H1 (cell line): ENCODE data around the gene ACY1. TPM values are rescaled to one million over a fixed set of nuclear protein-coding genes. Genes with fewer than 3 reads are reported as not detected.

ENCODE experiments used
- CTCF ChIA-PET: fragments of 300-600 bp; sonication (Branson Sonifier 250); formaldehyde crosslinking; loops from one replicate; lab custom pipeline; 2021; ENCODE audit not compliant: partially characterized antibody; lab: Charles Lee
- POLR2A ChIA-PET: fragments of 300-600 bp; sonication (Branson Sonifier 250); formaldehyde crosslinking; loops from one replicate; lab custom pipeline; 2021; ENCODE audit warnings: inconsistent platforms; ENCODE audit not compliant: partially characterized antibody; lab: Charles Lee
- DNase-seq, 2 experiments: peaks; one replicate each; pipeline versions ENCODE4 v3.0.0 to v3.0.0-alpha.2; 2010 to 2022; ENCODE audit warnings: low spot score in 2 of 2, low read depth in 1 of 2, mixed read lengths in 1 of 2
- FAIRE-seq: peaks from 2 replicates; lab custom pipeline; 2011; peaks lifted over from hg19 to GRCh38; lab: Jason Lieb, UNC
- H2AFZ ChIP-seq: 2 replicates; pipeline ENCODE4 v1.8.1; 2012; ENCODE audit warnings: low read length, inconsistent platforms
- H2AK5ac ChIP-seq: 2 replicates; pipeline ENCODE4 v1.6.1; 2013; ENCODE audit warnings: low read depth, low read length
- H2BK120ac ChIP-seq: replicated peaks from 2 replicates; pipeline ENCODE3; 2013; ENCODE audit warnings: low read depth, low read length, inconsistent platforms
- H2BK12ac ChIP-seq: 2 replicates; pipeline ENCODE4 v1.6.1; 2013; ENCODE audit warnings: low read depth, low read length
- H2BK15ac ChIP-seq: 2 replicates; pipeline ENCODE4 v1.6.1; 2013; ENCODE audit warnings: low read length
- H2BK20ac ChIP-seq: 2 replicates; pipeline ENCODE4 v1.6.1; 2013; ENCODE audit warnings: low read length
- H2BK5ac ChIP-seq: 2 replicates; pipeline ENCODE4 v1.6.1; 2013; ENCODE audit warnings: low read depth, low read length
- H3K14ac ChIP-seq: 2 replicates; pipeline ENCODE4 v1.6.1; 2013; ENCODE audit warnings: inconsistent platforms; ENCODE audit not compliant: insufficient read length
- H3K18ac ChIP-seq: 2 replicates; pipeline ENCODE4 v1.6.1; 2013; ENCODE audit warnings: low read length; ENCODE audit errors: extremely low read depth
- H3K23ac ChIP-seq: 2 replicates; pipeline ENCODE4 v1.6.1; 2013; ENCODE audit warnings: inconsistent platforms; ENCODE audit not compliant: insufficient read length
- H3K23me2 ChIP-seq: 2 replicates; pipeline ENCODE4 v1.6.1; 2013; ENCODE audit warnings: low read depth, low read length
- H3K27ac ChIP-seq: 2 replicates; pipeline ENCODE4 v1.6.1; 2011; ENCODE audit warnings: low read depth, low read length, inconsistent platforms
- H3K27me3 ChIP-seq, 4 experiments: replicated peaks in 1 of 4; 1 replicate in 1 of 4; 2 replicates in 3 of 4; pipeline versions ENCODE4 v1.6.1 to v1.8.1; 2011 to 2013; ENCODE audit warnings: low read length in 3 of 4, mild to moderate bottlenecking in 3 of 4, inconsistent platforms in 2 of 4, mixed read lengths in 2 of 4, moderate library complexity in 1 of 4; ENCODE audit not compliant: control insufficient read depth in 3 of 4, insufficient read depth in 3 of 4; ENCODE audit errors: extremely low read depth in 1 of 4
- H3K36me3 ChIP-seq, 4 experiments: 2 replicates each; pipeline versions ENCODE4 v1.6.1 to v1.8.1; 2011 to 2013; ENCODE audit warnings: mild to moderate bottlenecking in 4 of 4, low read length in 3 of 4, moderate library complexity in 2 of 4, control low read depth in 1 of 4, inconsistent platforms in 1 of 4; ENCODE audit not compliant: insufficient read depth in 4 of 4, control insufficient read depth in 2 of 4
- H3K4ac ChIP-seq: replicated peaks from 2 replicates; pipeline ENCODE3; 2013; ENCODE audit warnings: low read length, low read depth, mixed read lengths, inconsistent platforms; ENCODE audit not compliant: insufficient read length
- H3K4me1 ChIP-seq, 4 experiments: replicated peaks in 1 of 4; 1 replicate in 1 of 4; 2 replicates in 3 of 4; pipeline versions ENCODE4 v1.6.1 to v1.8.1; 2011 to 2013; ENCODE audit warnings: low read length in 3 of 4, inconsistent platforms in 2 of 4, mixed read lengths in 1 of 4; ENCODE audit not compliant: insufficient read depth in 4 of 4, control insufficient read depth in 3 of 4
- H3K4me2 ChIP-seq, 2 experiments: 2 replicates each; pipeline versions ENCODE4 v1.6.1 to v1.8.1; 2011 to 2013; ENCODE audit warnings: low read depth in 2 of 2, low read length in 2 of 2, control low read depth in 1 of 2, inconsistent platforms in 1 of 2, mild to moderate bottlenecking in 1 of 2; ENCODE audit not compliant: insufficient read depth in 1 of 2
- H3K4me3 ChIP-seq, 4 experiments: fragments of 200-600, 300-600 bp in 1 of 4; sonication (generic), shearing (Covaris generic), sonication (Bioruptor Twin) in 1 of 4; 2 replicates each; pipeline versions ENCODE4 v1.5.1 to v1.8.1; 2011 to 2016; ENCODE audit warnings: low read length in 4 of 4, low read depth in 3 of 4, control low read depth in 2 of 4, inconsistent platforms in 2 of 4, mild to moderate bottlenecking in 2 of 4, mixed read lengths in 1 of 4, moderate library complexity in 1 of 4; ENCODE audit not compliant: insufficient read depth in 2 of 4; ENCODE audit errors: extremely low read depth in 1 of 4
- H3K56ac ChIP-seq: replicated peaks from 2 replicates; pipeline ENCODE3; 2013; ENCODE audit warnings: low read depth, mild to moderate bottlenecking, mixed read lengths, low read length, inconsistent platforms; ENCODE audit not compliant: insufficient read length
- H3K79me1 ChIP-seq: 2 replicates; pipeline ENCODE4 v1.6.1; 2013; ENCODE audit warnings: low read depth, low read length, control low read depth
- H3K79me2 ChIP-seq, 2 experiments: 2 replicates each; pipeline versions ENCODE4 v1.6.1 to v1.8.1; 2012 to 2013; ENCODE audit warnings: low read length in 2 of 2, mild to moderate bottlenecking in 2 of 2, inconsistent platforms in 1 of 2; ENCODE audit not compliant: insufficient read depth in 2 of 2, control insufficient read depth in 1 of 2
- H3K9ac ChIP-seq, 4 experiments: replicated peaks in 1 of 4; 1 replicate in 1 of 4; 2 replicates in 3 of 4; pipeline versions ENCODE4 v1.6.1 to v1.8.1; 2011 to 2013; ENCODE audit warnings: low read depth in 3 of 4, low read length in 3 of 4, control low read depth in 2 of 4, mild to moderate bottlenecking in 2 of 4, moderate library complexity in 2 of 4, inconsistent platforms in 1 of 4; ENCODE audit errors: extremely low read depth in 1 of 4
- H3K9me3 ChIP-seq, 2 experiments: 2 replicates each; pipeline versions ENCODE4 v1.6.1 to v1.8.1; 2012 to 2013; ENCODE audit warnings: mild to moderate bottlenecking in 2 of 2, moderate library complexity in 2 of 2, control low read depth in 1 of 2, inconsistent platforms in 1 of 2, low read depth in 1 of 2, low read length in 1 of 2, mixed read lengths in 1 of 2; ENCODE audit not compliant: insufficient read depth in 2 of 2
- H4K20me1 ChIP-seq, 2 experiments: replicated peaks in 1 of 2; 2 replicates each; pipeline versions ENCODE3 to v1.8.1; 2011 to 2013; ENCODE audit warnings: inconsistent platforms in 2 of 2, low read length in 2 of 2, mild to moderate bottlenecking in 1 of 2; ENCODE audit not compliant: insufficient read depth in 2 of 2, control insufficient read depth in 1 of 2
- H4K5ac ChIP-seq: 2 replicates; pipeline ENCODE4 v1.6.1; 2013; ENCODE audit warnings: low read length, low read depth, mixed read lengths, inconsistent platforms; ENCODE audit not compliant: insufficient read length
- H4K8ac ChIP-seq: 2 replicates; pipeline ENCODE4 v1.8.0; 2013; ENCODE audit warnings: mild to moderate bottlenecking, moderate library complexity, low read length, inconsistent platforms; ENCODE audit not compliant: insufficient read depth; ENCODE audit errors: extremely low read depth
- H4K91ac ChIP-seq: replicated peaks from 2 replicates; pipeline ENCODE3; 2013; ENCODE audit warnings: low read length, mixed read lengths, inconsistent platforms; ENCODE audit not compliant: insufficient read length
- GABPA ChIP-seq: IDR thresholded peaks from 2 replicates; pipeline ENCODE4 v1.6.1; 2011; ENCODE audit warnings: mild to moderate bottlenecking, low read length, moderate library complexity, borderline replicate concordance; ENCODE audit not compliant: insufficient read depth
- NRF1 ChIP-seq: IDR thresholded peaks from 2 replicates; pipeline ENCODE4 v1.6.1; 2011; ENCODE audit warnings: mild to moderate bottlenecking, low read depth, low read length, improper control_type of control experiment
- POLR2A ChIP-seq, 2 experiments: IDR thresholded peaks; 1 replicate in 1 of 2; 2 replicates in 1 of 2; pipeline ENCODE4 v1.6.1; 2011; ENCODE audit warnings: low read depth in 2 of 2, low read length in 2 of 2, mild to moderate bottlenecking in 2 of 2; ENCODE audit errors: control extremely low read depth in 1 of 2
- POLR2AphosphoS5 ChIP-seq: IDR thresholded peaks from 2 replicates; pipeline ENCODE4 v1.6.1; 2011; ENCODE audit warnings: low read depth, low read length
- TAF7 ChIP-seq: optimal IDR thresholded peaks from 2 replicates; pipeline ENCODE3; 2011; ENCODE audit warnings: low read depth, mild to moderate bottlenecking, inconsistent platforms, low read length, moderate library complexity, borderline replicate concordance
- WGBS, 2 experiments: shearing (Covaris generic) in 1 of 2; methylation state at CpG; one replicate each; pipeline versions ENCODE4 v1.1.6 to v1.1.7; 2013 to 2015; ENCODE audit warnings: low lambda C conversion rate in 2 of 2, mixed read lengths in 2 of 2, inconsistent platforms in 1 of 2, low coverage in 1 of 2, missing lambda C conversion rate in 1 of 2; ENCODE audit not compliant: insufficient replicate concordance in 2 of 2, insufficient coverage in 1 of 2, insufficient read length in 1 of 2; ENCODE audit errors: extremely low coverage in 1 of 2, missing lambda C conversion rate in 1 of 2; 5-methylcytosine and 5-hydroxymethylcytosine counted together
- polyA plus RNA-seq, 7 experiments: library from polyadenylated mRNA; depleted of rRNA in 3 of 7; stranded (reverse) in 5 of 7; unstranded in 2 of 7; fragments of >200 nt in 5 of 7; fragments of 200-250 nt in 2 of 7; gene quantifications; 1 replicate in 5 of 7; 2 replicates in 1 of 7; 4 replicates in 1 of 7; pipeline versions ENCODE4 v1.2.1 to v1.2.3, GENCODE V29; 2011 to 2013; ENCODE audit warnings: missing spikeins in 2 of 7, mixed read lengths in 2 of 7
- total RNA-seq: library from RNA; stranded (reverse); fragmentation: NEBNext Ultra II Directional; extraction: Animal tissue kit (Norgen Biotek cat#: 25700); gene quantifications from 2 replicates; pipeline ENCODE4 v1.2.1, GENCODE V29; 2021

ACY1 gene
- total and polyA plus RNA-seq, 2 of the 8 experiments (the other 6 are each of a cell fraction or from before 2014, with no cell fraction given) = 48.3 to 113 TPM

GRCh38 chr3:51992017-51992682, 8.8 kb downstream of the ACY1 start:
- peaks cover 5% of the 10 kb centered on the region; the same call in 1 of the 2 replicates for H3K23me2 ChIP-seq
- peaks cover 4 to 17% (median 7%) of the 10 kb centered on the region in 4 experiments; a peak in 5 of 7 replicates for H3K4me1 ChIP-seq
- H4K20me1 ChIP-seq = peaks cover 3 to 8% of the 10 kb centered on the region in 2 experiments
- H3K9ac ChIP-seq = no peak overlapping the region
- no peak overlapping the region for H2AFZ ChIP-seq
- peak in 1 of 2 experiments; percentile 46 for DNase-seq
- CTCF ChIA-PET = interaction anchor here (0.6 to 6.2 kb wide), 14 partner anchors 10 to 302 kb away, joined by 3 to 46 read pairs (median 4); partner anchors contain the start of genes ABHD14A, ABHD14B, ACY1 and PARP3
- H2AK5ac ChIP-seq = 0 out of 2 replicates have a peak overlapping the region, but pooled peaks have one; percentile 13
- peak overlapping the region; percentile 63; the same call in 1 of the 2 replicates for H2BK5ac ChIP-seq
- no peak overlapping the region for H3K4me2 ChIP-seq
- FAIRE-seq = no peak
- no peak overlapping the region for H4K91ac ChIP-seq
- WGBS, 2 experiments = 84% methylated on average over 3 of the region's 3 CpGs; no CpG with 5 or more reads in 1 of the 2 experiments
- no peak overlapping the region for H2BK12ac ChIP-seq
- no peaks in the 10 kb centered on the region for H3K27me3 ChIP-seq
- H3K27ac ChIP-seq = 0 out of 2 replicates have a peak overlapping the region, but pooled peaks have one; percentile 19
- H3K9me3 ChIP-seq = no peaks in the 10 kb centered on the region
- no peak overlapping the region for H3K56ac ChIP-seq
- H3K4ac ChIP-seq = no peak overlapping the region
- H3K36me3 ChIP-seq = peaks cover 17 to 39% (median 28%) of the 10 kb centered on the region in 4 experiments
- H2BK20ac ChIP-seq = no peak overlapping the region
- H2BK120ac ChIP-seq = no peak overlapping the region
- no peak overlapping the region for H3K4me3 ChIP-seq
- peak; percentile 52 for TF ChIP-seq TAF7
- peak; percentile 74 for TF ChIP-seq POLR2AphosphoS5
- no peak for TF ChIP-seq NRF1
- TF ChIP-seq GABPA = no peak
- TF ChIP-seq POLR2A (IDR thresholded peaks at IDR 0.05; ENCODE audit: control extremely low read depth in 1 of 2, low read depth in 2 of 2, low read length in 2 of 2) = peak in 1 of 2 experiments; percentile 83; a peak in 1 of 3 replicates
- no peak overlapping the region for H3K18ac ChIP-seq
- peaks cover 0 to 17% of the 10 kb centered on the region in 2 experiments; a peak in 3 of 4 replicates for H3K79me2 ChIP-seq
- H3K23ac ChIP-seq = no peak overlapping the region
- peak overlapping the region; percentile 3; the same call in 1 of the 2 replicates for H4K8ac ChIP-seq
- no peak overlapping the region for H3K14ac ChIP-seq
- H2BK15ac ChIP-seq = no peak overlapping the region
- POLR2A ChIA-PET = interaction anchor here (0.5 to 25.9 kb wide), 34 partner anchors 9 to 458 kb away, joined by 3 to 923 read pairs (median 4); partner anchors contain the start of genes ABHD14A, ABHD14B, ACY1 and DUSP7
- H4K5ac ChIP-seq = no peak overlapping the region
- H3K79me1 ChIP-seq = peaks cover 4% of the 10 kb centered on the region
